HG03060 (cell line): ENCODE data around the gene USP47.

Experiments
- ATAC-seq: cut with Tn5 transposase; IDR thresholded peaks from one replicate; pipeline ENCODE4 v1.9.1; 2021; ENCODE audit warnings: low read depth, moderate number of reproducible peaks; ENCODE audit not compliant: unreplicated experiment

USP47 gene

DNA sequence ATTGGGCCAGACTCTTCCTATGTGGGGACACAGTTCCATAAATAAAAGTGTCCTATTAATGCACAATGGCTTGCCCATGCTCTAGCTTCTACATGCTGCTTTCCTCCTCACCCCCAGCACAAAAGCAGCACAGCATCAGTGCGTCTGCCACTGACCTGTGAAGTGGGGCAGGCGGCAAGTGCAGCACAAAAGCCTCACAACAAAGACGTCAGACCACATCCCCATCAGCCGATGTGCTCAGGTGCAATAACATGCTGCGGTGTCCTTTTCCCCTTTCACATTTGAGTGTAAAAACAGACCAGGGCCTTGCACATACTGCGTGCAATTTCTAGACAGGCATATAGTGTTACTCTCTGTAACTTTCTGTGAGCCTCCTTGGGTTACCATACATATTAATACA, 153.8 kb downstream of the USP47 start:
- ATAC-seq: no peak

- ATAC-seq: no peak
Measured at GRCh38 chr11:11996321-11997048, 154.7 kb downstream of the USP47 start.

DNA sequence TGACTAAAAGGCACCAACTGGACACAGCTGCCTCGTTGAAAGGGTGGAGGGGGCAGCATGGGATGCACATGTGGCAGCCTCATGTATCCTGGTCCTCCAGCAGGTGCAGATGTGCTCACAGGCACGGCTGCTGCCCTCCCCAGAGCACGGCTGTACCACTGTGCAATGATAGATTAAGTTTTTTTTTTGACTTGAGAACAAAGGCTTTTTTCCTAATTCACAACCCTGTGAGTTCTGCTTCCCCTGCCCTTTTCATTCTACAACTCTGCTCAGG, 155.2 kb downstream of the USP47 start:
- ATAC-seq: no peak

DNA sequence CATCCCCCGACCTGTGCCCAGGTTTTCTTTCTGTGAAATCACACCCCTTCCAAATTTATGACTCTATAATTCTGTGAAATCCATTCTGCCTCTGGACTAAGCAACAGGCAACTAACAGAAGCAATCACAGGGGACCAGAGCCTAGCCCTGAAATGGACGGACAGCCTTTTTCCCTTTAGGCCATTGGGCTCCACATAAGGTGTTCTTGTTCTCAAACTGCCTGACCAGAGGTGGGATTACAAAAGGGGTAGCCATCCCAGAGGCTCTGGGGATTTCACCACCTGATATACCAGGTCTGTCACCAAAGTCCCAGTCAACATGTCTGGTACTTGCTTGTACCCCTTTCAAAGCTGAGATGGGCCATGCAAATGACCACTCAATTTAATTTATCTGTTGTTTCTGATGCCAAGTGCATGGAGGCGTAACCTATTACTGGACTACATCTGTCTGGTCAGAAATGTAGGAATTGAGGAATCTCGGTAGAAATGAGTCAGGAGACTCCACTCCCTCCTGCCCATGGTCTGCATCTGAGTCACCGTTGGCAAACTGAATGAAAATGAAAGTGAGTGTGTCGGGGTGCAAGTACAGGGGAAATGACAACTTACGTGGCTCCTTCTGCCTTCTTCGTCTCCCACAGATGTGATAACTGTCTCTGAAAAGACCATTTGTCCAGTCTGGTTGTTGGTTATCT, 156.5 kb downstream of the USP47 start:
- no peak for ATAC-seq

DNA sequence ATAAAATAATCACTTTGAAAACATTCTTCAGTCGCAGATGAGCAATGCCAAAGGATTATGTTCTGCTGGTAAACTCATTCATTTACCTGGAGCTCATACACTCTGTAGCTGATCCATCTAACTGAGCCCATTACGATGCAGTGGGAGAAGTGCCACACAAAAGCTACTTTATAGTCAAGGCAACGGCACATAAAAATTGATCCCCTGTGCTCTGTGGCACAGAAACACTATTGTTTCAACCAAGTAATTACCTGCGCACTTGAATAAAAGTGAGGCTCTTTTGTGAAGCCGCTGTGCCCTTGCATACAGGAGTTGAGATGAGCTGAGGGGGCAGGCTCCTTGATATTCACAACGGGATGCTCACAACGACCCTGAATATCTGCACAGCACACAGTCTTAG, 159.4 kb downstream of the USP47 start:
- ATAC-seq: no peak

DNA sequence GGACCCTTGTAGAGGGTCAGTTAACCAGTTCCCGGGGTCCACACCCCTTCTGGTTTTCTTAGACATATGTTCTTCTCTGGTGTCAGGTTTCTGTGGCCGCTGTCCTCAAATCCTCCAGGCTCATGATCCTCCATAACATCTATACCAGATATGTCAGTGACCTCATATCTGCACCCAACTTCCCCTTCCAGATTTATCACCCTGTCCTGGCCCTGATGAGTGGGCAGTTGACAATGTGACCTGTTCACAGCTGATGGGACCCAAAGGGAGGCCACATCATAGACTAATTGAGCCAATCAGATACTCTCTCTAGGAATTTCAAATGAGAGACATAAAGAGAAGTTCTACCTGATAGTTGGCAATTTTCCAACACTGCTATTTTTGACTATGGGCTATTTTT, 161.6 kb downstream of the USP47 start:
- ATAC-seq: no peak

DNA sequence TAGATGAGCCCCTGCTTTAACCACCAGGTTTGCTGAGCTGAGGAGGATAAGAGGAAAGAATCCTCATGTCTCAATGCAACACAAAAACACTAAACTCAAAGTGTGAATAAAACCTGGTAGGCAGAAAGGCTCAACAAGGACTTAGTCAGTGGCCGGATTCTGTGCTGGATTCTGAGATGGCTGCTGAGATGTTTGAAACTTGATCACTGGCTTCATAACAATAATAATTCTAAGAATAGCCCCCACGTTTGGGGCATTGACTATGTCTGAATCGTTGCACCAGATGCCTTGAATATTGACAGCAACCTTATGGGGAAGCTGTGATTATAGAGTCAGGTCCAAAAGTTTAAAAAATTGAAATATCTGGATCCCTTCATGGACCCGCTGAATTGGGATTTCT, 162.0 kb downstream of the USP47 start:
- ATAC-seq: no peak

- no peak for ATAC-seq
Measured at GRCh38 chr11:12005061-12005460, 163.3 kb downstream of the USP47 start.

- ATAC-seq: no peak
Measured at GRCh38 chr11:12005476-12005875, 163.7 kb downstream of the USP47 start.

DNA sequence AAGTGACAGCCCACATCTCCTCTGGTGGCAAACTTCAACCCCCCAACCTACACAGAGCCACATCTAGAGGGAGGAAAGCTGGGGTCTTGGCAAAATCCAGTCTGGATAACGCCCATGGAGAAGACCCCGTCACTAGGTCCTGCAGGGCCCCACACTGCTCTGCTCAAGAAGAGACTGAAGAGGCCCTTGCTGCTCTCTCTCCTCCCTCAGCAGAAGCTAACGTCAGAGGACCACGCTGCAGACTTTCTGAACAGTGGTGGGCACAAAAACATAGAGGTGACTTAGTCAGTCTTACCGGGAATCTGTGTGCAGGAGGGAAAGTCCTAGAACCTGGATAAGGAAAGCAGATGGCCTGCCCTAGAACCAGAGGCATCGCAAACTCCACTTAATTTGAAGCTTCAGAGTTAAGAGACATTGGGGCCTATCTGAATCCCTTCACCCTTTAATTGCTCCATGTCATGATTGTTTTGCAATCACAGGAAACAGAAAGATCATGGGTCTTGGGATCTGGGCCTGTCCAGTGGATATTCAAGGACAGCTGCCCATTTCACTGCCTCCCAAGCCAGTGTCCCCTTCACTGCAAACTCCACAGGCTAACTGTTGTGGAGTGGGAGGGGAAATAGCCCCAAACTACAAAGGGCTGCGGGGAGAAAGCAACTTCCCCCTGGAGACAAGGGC, 164.9 kb downstream of the USP47 start:
- no peak for ATAC-seq

GRCh38 chr11:12007230-12007593, 165.4 kb downstream of the USP47 start:
- no peak for ATAC-seq

DNA sequence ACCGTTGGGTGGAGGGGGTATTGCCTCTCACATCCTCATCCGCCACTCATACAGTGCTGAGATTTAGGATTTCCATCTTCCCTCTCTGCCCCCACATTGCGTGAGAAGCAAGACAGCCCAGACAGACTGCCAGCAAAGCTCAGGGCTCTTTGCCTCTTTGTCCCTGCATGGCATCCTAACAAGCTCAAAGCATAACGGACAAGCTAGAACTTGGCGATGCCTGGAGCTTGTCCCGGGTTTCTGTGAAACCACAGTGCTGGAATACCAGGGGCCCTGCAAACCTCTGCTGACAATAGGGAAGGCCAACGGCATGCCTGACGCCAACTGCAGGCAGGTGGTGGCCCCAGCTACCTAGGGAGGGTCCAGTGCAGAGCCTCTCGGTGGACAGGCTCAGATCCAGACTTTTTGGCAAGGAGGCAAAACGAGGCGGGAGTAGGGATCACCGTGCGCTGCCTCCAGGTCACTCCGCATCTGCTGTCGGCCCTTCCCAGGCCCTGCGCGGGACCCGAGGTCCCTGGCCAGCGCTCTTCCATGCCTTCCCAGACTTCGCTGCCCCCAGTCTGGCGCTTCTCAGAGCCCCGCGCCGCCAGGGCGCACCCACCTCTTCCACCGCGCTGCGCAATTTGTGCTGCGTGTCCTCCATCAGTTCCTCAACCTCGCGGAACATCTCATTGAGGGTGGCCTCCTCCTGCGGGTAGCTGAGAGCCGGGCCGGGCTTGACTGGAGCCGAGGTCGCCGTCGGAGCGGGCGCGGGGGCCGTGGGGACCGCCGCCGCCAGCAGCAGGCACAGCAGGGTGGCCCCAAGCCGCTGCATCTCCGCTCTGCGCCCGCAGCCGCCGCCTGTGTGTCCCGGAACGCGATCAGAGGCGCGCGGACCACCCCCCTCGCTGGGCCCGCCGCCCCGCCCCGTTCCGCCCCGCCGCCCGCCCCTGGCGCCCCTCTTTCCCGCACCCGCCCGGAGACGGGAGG, 166.3 kb downstream of the USP47 start, which contains the start of gene DKK3:
DKK3 (minus strand) TSS at position 858 of the 969 bp plus-strand sequence; CDS start at position 814, 44 bp downstream.
- ATAC-seq: no peak
